Measurements from ENCODE around the gene CROCC. TPM values are rescaled to one million over a fixed set of nuclear protein-coding genes. Genes with fewer than 3 reads are reported as not detected.

The CROCC gene
- total and polyA plus RNA-seq, 12 donors = 4.7 to 42.3 (median 6.3) TPM

GRCh38 chr1:16955186-16955585 is 33.5 kb downstream of the CROCC start:
- WGBS, 2 donors = 97% methylated on average over 25 of the region's 25 CpGs
- peaks cover 0 to 7% (median 3%) of the 10 kb centered on the region in 9 donors for H3K4me1 ChIP-seq
- intact Hi-C loops (cut with DNase I) = loop anchor here in 6 of 10 donors (5.0 to 10.0 kb wide), 3 partner anchors 92 to 290 kb away; partner anchors contain the start of gene PADI3 (in 1 of the 6)
- no peak for TF ChIP-seq CTCF (IDR thresholded peaks at IDR 0.05)
- no peaks in the 10 kb centered on the region for H3K27me3 ChIP-seq
- DNase-seq (no peak), ATAC-seq (no peak)
- no peak overlapping the region for H3K27ac ChIP-seq
- H3K9me3 ChIP-seq = no peaks in the 10 kb centered on the region
- no peak overlapping the region for H3K4me3 ChIP-seq
- H3K36me3 ChIP-seq = peaks cover 0 to 48% (median 10%) of the 10 kb centered on the region in 9 donors

- intact Hi-C loops (cut with DNase I) = loop anchor here in 6 of 10 donors (5.0 to 10.0 kb wide), 3 partner anchors 91 to 288 kb away; partner anchors contain the start of gene PADI3 (in 1 of the 6)
- Histone ChIP-seq H3K27me3 (no peaks in the 10 kb centered on the region), H3K36me3 (peaks cover 0 to 48% (median 10%) of the 10 kb centered on the region in 9 donors), H3K4me1 (peaks cover 0 to 17% (median 2%) of the 10 kb centered on the region in 9 donors), H3K27ac (no peak overlapping the region), H3K4me3 (no peak overlapping the region), H3K9me3 (no peaks in the 10 kb centered on the region)
- ATAC-seq (no peak), DNase-seq (no peak)
- TF ChIP-seq CTCF (IDR thresholded peaks at IDR 0.05) = no peak
- 91 to 96% methylated on average over 8 of the region's 8 CpGs for WGBS, 2 donors
These were observed 35.0 kb downstream of the CROCC start for GRCh38 chr1:16956775-16957174.

GRCh38 chr1:16957731-16958130 is 36.0 kb downstream of the CROCC start:
- no peak for ATAC-seq
- H3K4me3 ChIP-seq = no peak overlapping the region

GRCh38 chr1:16958475-16958874 is 36.7 kb downstream of the CROCC start:
- ATAC-seq (no peak), DNase-seq (no peak)
- Histone ChIP-seq H3K36me3 (peaks cover 0 to 48% (median 10%) of the 10 kb centered on the region in 9 donors), H3K27ac (no peak overlapping the region), H3K9me3 (no peaks in the 10 kb centered on the region), H3K4me3 (no peak overlapping the region), H3K4me1 (peaks cover 0 to 18% (median 0%) of the 10 kb centered on the region in 9 donors), H3K27me3 (no peaks in the 10 kb centered on the region)
- 95 to 97% methylated on average over 12 of the region's 12 CpGs for WGBS, 2 donors
- intact Hi-C loops (cut with DNase I) = loop anchor here in 6 of 10 donors (5.0 to 10.0 kb wide), 3 partner anchors 89 to 286 kb away; partner anchors contain the start of gene PADI3 (in 1 of the 6)
- TF ChIP-seq CTCF (IDR thresholded peaks at IDR 0.05) = no peak

More at GRCh38 chr1:16957731-16958130, 36.0 kb downstream of the CROCC start:
- WGBS, 2 donors = 88 to 91% methylated on average over 8 of the region's 8 CpGs
- Histone ChIP-seq H3K36me3 (peaks cover 0 to 48% (median 10%) of the 10 kb centered on the region in 9 donors), H3K4me1 (peaks cover 0 to 16% (median 0%) of the 10 kb centered on the region in 9 donors), H3K27ac (no peak overlapping the region), H3K9me3 (no peaks in the 10 kb centered on the region), H3K27me3 (no peaks in the 10 kb centered on the region)
- no peak for TF ChIP-seq CTCF (IDR thresholded peaks at IDR 0.05)
- DNase-seq = no peak
- intact Hi-C loops (cut with DNase I) = loop anchor here in 6 of 10 donors (5.0 to 10.0 kb wide), 3 partner anchors 90 to 287 kb away; partner anchors contain the start of gene PADI3 (in 1 of the 6)

All from heart right ventricle (tissue), 16 donors.